LNCAP (cell line): ENCODE data around the gene ARID1B.

ENCODE experiments used
- CTCF ChIP-seq: fragments of 450-650 bp; IDR thresholded peaks from 2 replicates; pipeline ENCODE4 v1.5.1; 2017; ENCODE audit warnings: mild to moderate bottlenecking

The ARID1B gene

DNA sequence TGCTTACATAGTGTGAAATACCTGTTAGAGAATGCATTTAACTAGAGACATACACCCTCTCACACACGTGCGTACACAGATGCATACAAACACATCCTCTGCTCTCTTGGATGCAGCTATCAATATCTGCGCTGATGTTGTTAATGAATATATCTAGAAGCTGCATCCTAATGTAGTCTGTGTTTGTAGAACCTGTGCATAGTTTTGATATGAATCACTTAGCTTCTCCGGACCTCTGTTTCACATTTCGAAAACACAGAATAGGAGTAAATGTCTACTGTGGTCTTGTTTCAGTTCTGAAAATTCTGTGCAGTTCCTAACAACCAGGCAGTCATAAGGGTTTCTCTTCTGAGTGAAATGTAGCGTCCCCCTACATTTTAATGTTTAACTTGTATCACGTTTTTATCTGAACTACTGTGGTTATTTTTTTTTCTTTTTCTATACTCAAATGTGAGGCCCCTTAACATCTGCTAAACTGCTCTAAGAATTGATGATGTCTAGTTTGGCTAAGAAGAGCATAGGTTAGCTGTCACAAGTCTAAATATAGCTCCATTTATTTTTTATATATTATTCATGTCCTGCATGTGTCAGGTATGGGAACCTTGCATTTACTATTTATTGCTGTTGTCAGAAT lies 291.6 kb downstream of the ARID1B start:
- TF ChIP-seq CTCF: no peak

- no peak for TF ChIP-seq CTCF
These were observed 292.4 kb downstream of the ARID1B start for GRCh38 chr6:157069585-157069984.

GRCh38 chr6:157070403-157071107 lies 293.4 kb downstream of the ARID1B start:
- no peak for TF ChIP-seq CTCF

DNA sequence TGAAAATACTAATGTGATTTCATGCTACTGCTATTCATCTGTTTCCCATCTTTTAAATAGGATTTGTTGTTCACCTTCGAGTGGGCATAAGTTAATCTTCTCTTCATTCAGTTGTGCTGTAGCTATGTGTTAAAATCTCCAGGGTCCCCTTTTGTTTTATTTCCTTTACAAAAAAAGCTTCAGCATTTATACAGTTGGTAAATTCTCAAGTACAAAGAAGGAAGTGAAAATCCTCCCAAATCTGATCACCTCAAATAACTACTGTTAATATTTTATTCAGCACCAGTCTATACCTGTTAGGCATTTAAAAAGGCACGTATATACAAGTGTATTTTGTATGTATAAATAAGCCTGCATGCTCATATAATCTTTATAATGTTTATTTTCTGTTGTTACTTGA lies 294.9 kb downstream of the ARID1B start:
- TF ChIP-seq CTCF: no peak

DNA sequence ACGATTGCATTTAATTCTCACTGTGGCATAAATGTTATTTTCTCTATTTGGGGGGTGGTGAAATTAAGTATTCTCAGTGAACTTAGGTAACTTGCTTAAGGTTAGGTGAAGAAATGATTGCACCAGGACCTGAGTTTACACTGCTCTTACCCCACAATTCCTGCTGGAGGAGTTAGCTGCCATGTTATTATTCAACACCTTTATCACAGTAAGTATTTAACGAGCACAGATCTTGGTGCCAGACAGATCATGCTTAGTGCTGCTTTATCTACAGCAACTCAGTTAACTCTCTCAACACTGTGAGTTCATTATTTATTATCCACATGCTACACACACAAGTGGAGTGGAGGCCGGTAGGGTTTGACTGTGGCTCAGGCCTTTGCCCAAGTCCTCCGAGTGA lies 296.4 kb downstream of the ARID1B start:
- TF ChIP-seq CTCF: no peak

DNA sequence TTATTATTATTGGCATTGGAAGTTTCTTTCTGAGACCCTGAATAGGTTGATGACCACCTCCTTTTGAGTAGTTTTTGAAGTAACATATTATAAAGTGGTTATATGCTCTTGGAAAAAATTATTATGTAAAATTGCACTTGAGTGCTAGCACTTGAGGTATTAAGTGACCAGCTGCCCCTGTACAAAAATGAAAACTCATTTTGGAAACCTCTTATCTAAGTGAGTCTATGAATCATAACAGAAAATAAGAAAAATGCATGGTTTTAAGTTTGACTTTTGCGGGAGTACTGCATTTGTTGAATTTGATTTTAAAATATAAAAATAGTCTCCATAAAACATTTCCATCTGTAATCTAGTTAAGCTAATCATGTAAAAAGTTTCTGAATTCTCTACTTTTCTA lies 297.8 kb downstream of the ARID1B start:
- no peak for TF ChIP-seq CTCF

DNA sequence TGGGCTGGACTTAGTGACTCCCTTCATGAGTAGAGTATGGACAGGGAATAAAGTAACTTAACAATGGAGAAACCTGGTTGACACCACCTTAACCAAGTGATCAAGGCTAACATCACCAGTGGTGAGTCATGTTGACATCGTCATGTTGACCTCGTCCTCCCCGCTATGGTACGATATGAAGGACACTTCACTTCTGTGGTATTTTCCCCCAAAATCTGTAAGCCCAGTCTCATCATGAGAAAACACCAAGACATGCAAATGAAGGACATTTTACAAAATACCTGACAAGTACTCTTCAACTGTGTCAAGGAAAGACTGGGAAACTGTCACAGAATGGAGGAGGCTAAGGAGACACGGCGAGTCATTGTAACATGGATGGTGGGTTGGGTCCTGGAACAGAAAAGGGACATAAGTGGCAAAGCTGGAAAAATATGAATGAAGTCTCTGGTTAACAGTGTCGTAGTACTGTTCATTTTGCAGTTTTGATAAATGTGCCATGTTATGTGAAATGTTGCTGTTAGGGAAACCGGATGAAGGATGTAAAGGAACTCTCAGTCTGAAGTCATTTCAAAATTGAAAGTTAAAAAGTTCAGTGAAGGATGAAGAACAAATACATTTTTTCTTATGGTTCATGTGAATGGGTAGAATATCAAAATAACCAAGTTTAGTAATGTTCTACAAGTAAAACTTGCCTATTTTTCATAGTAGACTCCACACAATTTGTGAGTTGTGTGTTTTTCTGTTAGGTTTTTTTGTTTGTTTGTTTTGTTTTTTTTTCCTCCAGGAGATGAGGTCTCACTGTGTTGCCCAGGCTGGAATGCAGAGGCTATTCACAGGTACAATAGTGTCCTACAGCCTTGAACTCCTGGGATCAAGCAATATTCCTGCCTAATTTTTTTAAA lies 298.6 kb downstream of the ARID1B start:
- no peak for TF ChIP-seq CTCF
